GM23248 (cell line): ENCODE measurements around the gene TFB1M.

ENCODE experiments used
- EZH2 ChIP-seq: fragments of 200-600 bp; sonication (generic); IDR thresholded peaks from 2 replicates; pipeline ENCODE4 v1.6.1; 2018; ENCODE audit warnings: antibody characterized with exemption, mild to moderate bottlenecking; ENCODE audit not compliant: insufficient read depth, poor library complexity, severe bottlenecking
- EZH2phosphoT487 ChIP-seq: fragments of 200-600 bp; sonication (generic); IDR thresholded peaks from 2 replicates; pipeline ENCODE4 v1.6.1; 2018; ENCODE audit warnings: antibody characterized with exemption, moderate library complexity, mild to moderate bottlenecking, low read depth; ENCODE audit not compliant: insufficient read depth

DNA sequence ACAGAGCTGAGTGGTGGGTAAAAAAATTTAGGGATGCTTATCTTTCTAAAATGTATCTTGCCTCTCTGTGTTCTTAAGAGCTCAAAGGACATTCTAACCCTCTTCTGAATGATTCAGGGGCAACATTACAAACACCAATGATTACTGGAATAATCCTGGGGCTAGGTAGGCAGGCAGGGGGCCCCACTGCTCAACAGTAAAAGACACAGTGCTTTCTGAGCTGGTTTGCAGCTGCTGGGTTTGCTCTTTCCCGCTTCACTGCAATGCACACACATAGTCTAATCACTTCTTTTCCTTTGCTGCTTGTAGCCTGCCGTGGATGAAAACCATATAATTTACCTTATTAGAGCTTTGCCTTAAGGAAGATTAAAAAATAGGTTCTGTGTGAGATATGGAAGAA lies 26.5 kb downstream of the TFB1M start:
- TF ChIP-seq EZH2 (no peak), EZH2phosphoT487 (no peak)
